ENCODE results near the gene CMTM8.

DNA sequence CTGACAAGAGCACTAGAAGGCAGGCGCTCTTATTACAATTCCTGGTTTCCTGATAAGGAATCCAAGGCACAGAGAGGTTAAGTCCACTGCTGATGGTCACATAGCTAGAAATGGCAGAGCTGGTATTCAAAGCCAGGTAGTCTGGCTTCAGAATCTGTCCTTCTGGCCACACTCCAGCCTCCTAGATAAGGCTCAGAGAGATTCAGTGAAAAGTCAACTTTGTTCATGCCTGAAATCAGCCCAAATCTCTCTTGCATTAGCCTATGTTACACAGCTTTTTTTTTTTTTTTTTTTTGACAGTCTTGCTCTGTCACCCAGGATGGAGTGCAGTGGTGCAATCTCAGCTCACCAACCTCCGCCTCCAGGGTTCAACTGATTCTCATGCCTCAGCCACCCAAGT is 21.1 kb upstream of the CMTM8 start:
- TF ChIP-seq, protein P1, sequence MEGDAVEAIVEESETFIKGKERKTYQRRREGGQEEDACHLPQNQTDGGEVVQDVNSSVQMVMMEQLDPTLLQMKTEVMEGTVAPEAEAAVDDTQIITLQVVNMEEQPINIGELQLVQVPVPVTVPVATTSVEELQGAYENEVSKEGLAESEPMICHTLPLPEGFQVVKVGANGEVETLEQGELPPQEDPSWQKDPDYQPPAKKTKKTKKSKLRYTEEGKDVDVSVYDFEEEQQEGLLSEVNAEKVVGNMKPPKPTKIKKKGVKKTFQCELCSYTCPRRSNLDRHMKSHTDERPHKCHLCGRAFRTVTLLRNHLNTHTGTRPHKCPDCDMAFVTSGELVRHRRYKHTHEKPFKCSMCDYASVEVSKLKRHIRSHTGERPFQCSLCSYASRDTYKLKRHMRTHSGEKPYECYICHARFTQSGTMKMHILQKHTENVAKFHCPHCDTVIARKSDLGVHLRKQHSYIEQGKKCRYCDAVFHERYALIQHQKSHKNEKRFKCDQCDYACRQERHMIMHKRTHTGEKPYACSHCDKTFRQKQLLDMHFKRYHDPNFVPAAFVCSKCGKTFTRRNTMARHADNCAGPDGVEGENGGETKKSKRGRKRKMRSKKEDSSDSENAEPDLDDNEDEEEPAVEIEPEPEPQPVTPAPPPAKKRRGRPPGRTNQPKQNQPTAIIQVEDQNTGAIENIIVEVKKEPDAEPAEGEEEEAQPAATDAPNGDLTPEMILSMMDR (IDR thresholded peaks at IDR 0.05; ENCODE audit: low read depth, low read length) = no peak
- TF ChIP-seq POLR2A (IDR thresholded peaks at IDR 0.05; ENCODE audit: extremely low read depth, insufficient read length) (no peak), MYC (IDR thresholded peaks at IDR 0.05; ENCODE audit: low read depth, low read length) (no peak)
- TF ChIP-seq, protein P2, sequence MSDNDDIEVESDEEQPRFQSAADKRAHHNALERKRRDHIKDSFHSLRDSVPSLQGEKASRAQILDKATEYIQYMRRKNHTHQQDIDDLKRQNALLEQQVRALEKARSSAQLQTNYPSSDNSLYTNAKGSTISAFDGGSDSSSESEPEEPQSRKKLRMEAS (IDR thresholded peaks at IDR 0.05; ENCODE audit: low read depth, low read length) = no peak

All from NB4 (cell line).